Kidney epithelial cell (primary cell): ENCODE measurements around the gene DLD. TPM values are rescaled to one million over a fixed set of nuclear protein-coding genes. Genes with fewer than 3 reads are reported as not detected.
"Not testable (repeated sequence)": the region's sequence is repeated elsewhere in the genome, so short reads cannot be mapped to it uniquely, and the experiment has no call there.

Source experiments
- DNase-seq: peaks from one replicate; pipeline ENCODE4 v3.0.0-alpha.2; 2010; ENCODE audit warnings: low read depth
- H3K27me3 ChIP-seq: 2 replicates; pipeline ENCODE4 v1.6.0; 2011; ENCODE audit warnings: low read length; ENCODE audit not compliant: control insufficient read depth, insufficient read depth
- H3K36me3 ChIP-seq: 2 replicates; pipeline ENCODE4 v1.5.1; 2011; ENCODE audit warnings: low read length; ENCODE audit not compliant: control insufficient read depth, insufficient read depth
- H3K4me3 ChIP-seq: 2 replicates; pipeline ENCODE4 v1.5.1; 2011; ENCODE audit warnings: low read depth, mild to moderate bottlenecking, control low read depth, low read length
- CTCF ChIP-seq: IDR thresholded peaks from 2 replicates; pipeline ENCODE4 v1.5.1; 2011; ENCODE audit warnings: mild to moderate bottlenecking, moderate library complexity, low read length, control low read depth, inconsistent platforms; ENCODE audit not compliant: insufficient read depth, poor library complexity, severe bottlenecking
- total RNA-seq: library from RNA; depleted of rRNA; stranded (reverse); fragments of >200 nt; gene quantifications from 2 replicates; pipeline ENCODE4 v1.2.3, GENCODE V29; 2015

The DLD gene
- total RNA-seq, 1 donor from 2014 or later, result 68.8 TPM

- no peaks in the 10 kb centered on the region for H3K36me3 ChIP-seq
- no peak overlapping the region for H3K4me3 ChIP-seq
- DNase-seq, result no peak
- TF ChIP-seq CTCF, result no peak
- peaks cover 2% of the 10 kb centered on the region for H3K27me3 ChIP-seq
These were observed 12.3 kb upstream of the DLD start for GRCh38 chr7:107878636-107879035.

GRCh38 chr7:107879400-107880035 lies 11.5 kb upstream of the DLD start:
- Histone ChIP-seq H3K36me3 (no peaks in the 10 kb centered on the region), H3K27me3 (peaks cover 2% of the 10 kb centered on the region), H3K4me3 (no peak overlapping the region)
- TF ChIP-seq CTCF, result peak; percentile 76
- DNase-seq, result no peak

GRCh38 chr7:107882766-107883165 lies 8.2 kb upstream of the DLD start:
- TF ChIP-seq CTCF, result no peak
- no peak for DNase-seq
- Histone ChIP-seq H3K4me3 (no peak overlapping the region), H3K27me3 (peaks cover 4% of the 10 kb centered on the region), H3K36me3 (no peaks in the 10 kb centered on the region)

- H3K36me3 ChIP-seq, result no peaks in the 10 kb centered on the region
- no peak for TF ChIP-seq CTCF
- H3K27me3 ChIP-seq, result peaks cover 4% of the 10 kb centered on the region
- H3K4me3 ChIP-seq, result no peak overlapping the region
- DNase-seq, result no peak
These were observed 6.7 kb upstream of the DLD start for GRCh38 chr7:107884066-107884818.

GRCh38 chr7:107887827-107888226 lies 3.2 kb upstream of the DLD start:
- H3K4me3 ChIP-seq, DNase-seq, H3K36me3 ChIP-seq, H3K27me3 ChIP-seq: not testable (repeated sequence)

GRCh38 chr7:107889992-107890391 lies 991 bp upstream of the DLD start:
- Histone ChIP-seq H3K4me3 (no peak overlapping the region), H3K27me3 (peaks cover under 1% of the 10 kb centered on the region), H3K36me3 (peaks cover 1% of the 10 kb centered on the region)
- no peak for DNase-seq
- no peak for TF ChIP-seq CTCF
